Measurements from ENCODE around the gene NDNF.
A peak's percentile ranks its signal among the peaks of the same experiment; 100 is the strongest.

NDNF gene

DNA sequence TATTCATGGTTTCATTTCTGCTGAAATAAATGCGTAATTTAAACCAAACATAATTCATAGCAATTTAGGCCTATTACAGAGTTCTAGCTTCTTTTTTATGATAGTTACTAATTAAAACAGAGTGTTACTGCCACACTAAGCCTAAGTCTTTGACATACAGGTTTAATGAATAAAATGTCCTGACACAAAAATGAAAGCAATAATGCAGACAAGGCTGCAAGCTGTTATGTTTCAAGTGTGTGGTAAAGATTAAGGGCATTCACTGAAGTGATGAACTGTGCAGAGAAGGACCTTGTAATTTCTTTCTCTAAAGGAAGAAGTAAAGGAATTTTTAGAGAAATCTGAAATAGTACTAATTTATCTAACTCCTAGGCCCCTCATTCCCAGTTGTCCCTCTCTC lies 2.9 kb downstream of the NDNF start:
- no peak for DNase-seq (ENCODE audit: low read depth)
- TF ChIP-seq, protein P1, sequence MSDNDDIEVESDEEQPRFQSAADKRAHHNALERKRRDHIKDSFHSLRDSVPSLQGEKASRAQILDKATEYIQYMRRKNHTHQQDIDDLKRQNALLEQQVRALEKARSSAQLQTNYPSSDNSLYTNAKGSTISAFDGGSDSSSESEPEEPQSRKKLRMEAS (IDR thresholded peaks at IDR 0.05; ENCODE audit: low read depth, low read length): no peak
- TF ChIP-seq MYC (IDR thresholded peaks at IDR 0.05; ENCODE audit: low read depth, low read length) (no peak), POLR2A (IDR thresholded peaks at IDR 0.05; ENCODE audit: extremely low read depth, insufficient read length) (no peak)
- TF ChIP-seq, protein P2, sequence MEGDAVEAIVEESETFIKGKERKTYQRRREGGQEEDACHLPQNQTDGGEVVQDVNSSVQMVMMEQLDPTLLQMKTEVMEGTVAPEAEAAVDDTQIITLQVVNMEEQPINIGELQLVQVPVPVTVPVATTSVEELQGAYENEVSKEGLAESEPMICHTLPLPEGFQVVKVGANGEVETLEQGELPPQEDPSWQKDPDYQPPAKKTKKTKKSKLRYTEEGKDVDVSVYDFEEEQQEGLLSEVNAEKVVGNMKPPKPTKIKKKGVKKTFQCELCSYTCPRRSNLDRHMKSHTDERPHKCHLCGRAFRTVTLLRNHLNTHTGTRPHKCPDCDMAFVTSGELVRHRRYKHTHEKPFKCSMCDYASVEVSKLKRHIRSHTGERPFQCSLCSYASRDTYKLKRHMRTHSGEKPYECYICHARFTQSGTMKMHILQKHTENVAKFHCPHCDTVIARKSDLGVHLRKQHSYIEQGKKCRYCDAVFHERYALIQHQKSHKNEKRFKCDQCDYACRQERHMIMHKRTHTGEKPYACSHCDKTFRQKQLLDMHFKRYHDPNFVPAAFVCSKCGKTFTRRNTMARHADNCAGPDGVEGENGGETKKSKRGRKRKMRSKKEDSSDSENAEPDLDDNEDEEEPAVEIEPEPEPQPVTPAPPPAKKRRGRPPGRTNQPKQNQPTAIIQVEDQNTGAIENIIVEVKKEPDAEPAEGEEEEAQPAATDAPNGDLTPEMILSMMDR (IDR thresholded peaks at IDR 0.05; ENCODE audit: low read depth, low read length): no peak
- H3K4me3 ChIP-seq (ENCODE audit: low read depth, low read length): no peak overlapping the region

DNA sequence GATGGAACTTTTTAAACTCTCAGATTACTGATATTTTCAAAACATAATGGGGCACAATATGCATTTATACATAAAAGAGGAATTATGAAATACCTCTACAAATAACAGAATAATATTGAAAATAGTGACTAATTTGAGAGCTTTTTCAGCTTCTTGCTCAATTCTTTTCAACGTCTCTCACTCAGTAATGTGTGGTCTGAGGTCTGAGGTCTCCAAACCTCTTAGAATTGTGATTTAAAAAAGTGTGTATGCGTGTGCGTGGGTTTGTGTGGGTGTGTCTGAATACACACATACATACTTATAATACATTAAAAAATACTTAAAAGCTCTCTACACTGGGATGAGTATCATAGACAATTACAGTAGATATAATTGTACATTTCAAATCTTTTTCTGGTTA lies 7.9 kb downstream of the NDNF start:
- TF ChIP-seq, protein P1 (IDR thresholded peaks at IDR 0.05; ENCODE audit: low read depth, low read length): no peak
- TF ChIP-seq, protein P2 (IDR thresholded peaks at IDR 0.05; ENCODE audit: low read depth, low read length): no peak
- TF ChIP-seq POLR2A (IDR thresholded peaks at IDR 0.05; ENCODE audit: extremely low read depth, insufficient read length): no peak
- no peak for TF ChIP-seq MYC (IDR thresholded peaks at IDR 0.05; ENCODE audit: low read depth, low read length)
- no peak overlapping the region for H3K4me3 ChIP-seq (ENCODE audit: low read depth, low read length)
- DNase-seq (ENCODE audit: low read depth): no peak

DNA sequence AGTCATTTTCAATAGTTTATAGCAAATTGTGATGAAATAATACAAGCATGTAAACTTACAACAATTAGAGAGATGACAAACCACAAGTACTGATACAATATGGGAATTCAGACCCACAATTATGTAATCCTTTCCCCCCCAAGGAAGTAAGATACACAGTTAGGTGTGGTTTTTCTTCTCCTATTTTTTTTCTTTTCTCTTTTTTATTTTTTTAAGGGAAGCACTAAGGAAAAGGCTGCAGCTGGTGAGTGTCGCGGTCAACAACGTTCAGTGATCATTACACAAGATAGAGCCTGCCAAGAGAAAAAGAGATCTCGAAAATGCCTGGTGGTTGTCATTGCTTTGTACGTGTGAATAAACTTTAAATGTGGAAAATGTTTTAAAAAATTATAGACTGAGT lies 9.8 kb downstream of the NDNF start:
- DNase-seq (ENCODE audit: low read depth): peak; percentile 30
- H3K4me3 ChIP-seq (ENCODE audit: low read depth, low read length): no peak overlapping the region
- TF ChIP-seq, protein P2 (IDR thresholded peaks at IDR 0.05; ENCODE audit: low read depth, low read length): no peak
- TF ChIP-seq MYC (IDR thresholded peaks at IDR 0.05; ENCODE audit: low read depth, low read length) (no peak), POLR2A (IDR thresholded peaks at IDR 0.05; ENCODE audit: extremely low read depth, insufficient read length) (no peak)
- TF ChIP-seq, protein P1 (IDR thresholded peaks at IDR 0.05; ENCODE audit: low read depth, low read length): no peak

DNA sequence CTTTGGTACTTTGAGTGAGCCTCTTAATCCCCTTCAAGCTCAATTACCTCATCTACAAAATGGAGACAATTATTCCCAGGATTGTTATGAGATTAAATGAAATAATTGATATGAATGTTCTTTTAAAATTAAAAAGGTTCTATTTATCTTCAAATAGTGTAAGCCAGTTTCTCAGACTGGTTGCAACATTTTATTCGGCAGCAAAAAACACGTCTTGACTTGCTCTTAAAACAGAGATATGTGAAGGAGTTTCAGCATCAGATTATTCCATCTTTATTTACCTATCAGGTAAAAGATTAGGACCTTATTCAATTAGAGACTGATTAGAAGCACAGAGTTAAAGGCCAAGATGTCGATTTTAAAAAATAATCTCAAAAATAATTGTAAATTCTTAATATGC lies 10.5 kb downstream of the NDNF start:
- TF ChIP-seq, protein P2 (IDR thresholded peaks at IDR 0.05; ENCODE audit: low read depth, low read length): no peak
- TF ChIP-seq MYC (IDR thresholded peaks at IDR 0.05; ENCODE audit: low read depth, low read length) (no peak), POLR2A (IDR thresholded peaks at IDR 0.05; ENCODE audit: extremely low read depth, insufficient read length) (no peak)
- H3K4me3 ChIP-seq (ENCODE audit: low read depth, low read length): no peak overlapping the region
- DNase-seq (ENCODE audit: low read depth): no peak

DNA sequence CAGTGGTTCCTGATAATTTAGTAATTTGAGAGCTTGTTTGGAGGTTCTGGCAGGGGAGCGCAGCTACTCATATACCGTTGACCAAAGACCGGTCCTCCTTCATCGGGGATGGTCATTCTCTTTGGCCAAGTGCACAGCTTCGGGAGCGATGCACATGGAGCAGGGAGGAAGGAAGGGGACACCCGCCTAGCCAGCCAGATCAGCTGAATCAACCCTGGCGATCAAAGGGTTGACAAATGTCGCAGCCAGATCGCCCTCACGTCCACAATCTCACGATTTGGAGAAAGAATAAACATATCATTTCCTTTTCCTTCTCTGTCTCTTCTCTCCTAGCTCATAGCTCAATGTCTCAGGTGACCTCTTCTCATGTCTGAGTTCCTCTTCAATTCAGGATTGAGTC lies 11.1 kb downstream of the NDNF start:
- DNase-seq (ENCODE audit: low read depth): no peak
- H3K4me3 ChIP-seq (ENCODE audit: low read depth, low read length): no peak overlapping the region
- TF ChIP-seq, protein P1 (IDR thresholded peaks at IDR 0.05; ENCODE audit: low read depth, low read length): no peak

DNA sequence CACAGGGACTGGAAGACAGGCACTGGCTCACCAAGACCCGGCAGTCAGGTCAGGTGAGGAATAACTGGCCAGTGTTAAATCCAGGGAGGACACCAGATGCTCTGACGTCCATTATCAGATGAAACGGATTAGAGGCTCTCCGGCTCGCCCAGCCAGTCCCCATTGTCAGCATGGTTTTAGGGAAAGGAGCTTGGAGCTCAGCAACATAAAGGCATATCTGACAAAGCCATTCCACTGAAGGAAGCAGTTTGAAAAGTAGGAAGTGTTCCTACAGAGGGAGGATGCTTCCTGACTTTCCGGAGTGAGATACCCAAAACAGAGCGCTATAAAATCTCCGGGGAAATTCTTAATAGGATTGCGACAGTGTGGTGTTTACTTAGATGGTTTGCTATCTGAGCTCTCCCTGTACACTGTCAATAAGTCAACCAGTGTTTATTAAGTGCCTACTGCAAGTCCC lies 14.8 kb downstream of the NDNF start:
- no peak for DNase-seq (ENCODE audit: low read depth)
- no peak overlapping the region for H3K4me3 ChIP-seq (ENCODE audit: low read depth, low read length)

DNA sequence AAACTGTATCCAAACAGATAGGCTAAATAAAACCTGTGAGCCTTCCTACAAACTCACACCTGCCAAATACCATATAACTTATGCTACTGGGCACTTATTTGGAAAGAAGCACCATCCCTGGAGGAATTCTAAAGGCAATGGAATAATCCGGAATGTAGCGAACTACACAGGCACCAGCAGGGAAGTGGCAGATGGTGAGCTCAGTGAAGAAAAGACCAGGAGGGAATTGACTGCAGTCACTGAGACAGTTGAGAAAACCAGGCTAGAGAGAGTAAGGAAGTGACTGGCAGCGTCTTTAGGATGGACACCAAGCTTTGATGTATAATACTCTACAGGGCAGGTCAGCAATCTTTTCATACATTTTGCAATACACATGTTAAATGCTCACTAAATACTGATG lies 16.3 kb downstream of the NDNF start:
- no peak overlapping the region for H3K4me3 ChIP-seq (ENCODE audit: low read depth, low read length)
- no peak for DNase-seq (ENCODE audit: low read depth)
- TF ChIP-seq, protein P2 (IDR thresholded peaks at IDR 0.05; ENCODE audit: low read depth, low read length): no peak
- TF ChIP-seq MYC (IDR thresholded peaks at IDR 0.05; ENCODE audit: low read depth, low read length) (no peak), POLR2A (IDR thresholded peaks at IDR 0.05; ENCODE audit: extremely low read depth, insufficient read length) (no peak)
- TF ChIP-seq, protein P1 (IDR thresholded peaks at IDR 0.05; ENCODE audit: low read depth, low read length): no peak

More for the DNA sequence above, 14.8 kb downstream of the NDNF start:
- TF ChIP-seq MYC (IDR thresholded peaks at IDR 0.05; ENCODE audit: low read depth, low read length): no peak

All from NB4 (cell line).